K562 (cell line): ENCODE data around the gene IL12RB1. TPM values are rescaled to one million over a fixed set of nuclear protein-coding genes. Genes with fewer than 3 reads are reported as not detected.

Experiments
- ATAC-seq: fragments of 200-7000 bp; cut with Tn5 transposase; 3 replicates; pipeline ENCODE4 v1.9.1; 2020; ENCODE audit warnings: moderate library complexity
- BruUV-seq: library from RNA; stranded (reverse); fragments of 400-500 nt; replicated peaks from 2 replicates; lab custom pipeline; 2021; lab: Mats Ljungman, UMichigan
- CTCF ChIA-PET: fragments of 300-600 bp; formaldehyde crosslinking; extraction: SDS; loops from one replicate; lab custom pipeline; 2021; ENCODE audit warnings: low intra/inter-chr PET ratio; lab: Yijun Ruan, JAX
- POLR2A ChIA-PET: fragments of 300-600, 350-650 bp; sonication (Branson Sonifier 250); formaldehyde crosslinking; extraction: SDS; loops from one replicate; lab custom pipeline; 2021; ENCODE audit warnings: antibody characterized with exemption, inconsistent platforms; lab: Yijun Ruan, JAX
- DNase-seq, 4 experiments: peaks; one replicate each; pipeline versions ENCODE4 v3.0.0 to v3.0.0-alpha.2; 2011 to 2018; ENCODE audit warnings: low spot score in 3 of 4, mixed read lengths in 3 of 4; ENCODE audit errors: extremely low read depth in 1 of 4
- FAIRE-seq: peaks from 2 replicates; lab custom pipeline; 2011; peaks lifted over from hg19 to GRCh38; lab: Jason Lieb, UNC
- H2AFZ ChIP-seq: 2 replicates; pipeline ENCODE4 v1.6.0; 2011; ENCODE audit warnings: low read depth, low read length, control low read depth, inconsistent platforms
- H3K27ac ChIP-seq: fragments of 200-600 bp; 3 replicates; pipeline ENCODE4 v1.8.0; 2011; ENCODE audit warnings: low read depth, mild to moderate bottlenecking, control low read depth, inconsistent platforms, low read length, moderate library complexity, mixed read lengths; ENCODE audit errors: extremely low read depth
- H3K27me3 ChIP-seq, 2 experiments: fragments of 300-600 bp in 1 of 2; 2 replicates in 1 of 2; 3 replicates in 1 of 2; pipeline versions ENCODE4 v1.6.0 to v1.8.0; 2011; ENCODE audit warnings: inconsistent platforms in 2 of 2, low read length in 2 of 2, mild to moderate bottlenecking in 1 of 2, mixed read lengths in 1 of 2, moderate library complexity in 1 of 2; ENCODE audit not compliant: control insufficient read depth in 2 of 2, insufficient read depth in 2 of 2
- H3K36me3 ChIP-seq: fragments of 300-600 bp; 3 replicates; pipeline ENCODE4 v1.8.0; 2011; ENCODE audit warnings: mild to moderate bottlenecking, low read length, inconsistent platforms; ENCODE audit not compliant: control insufficient read depth, insufficient read depth
- H3K4me1 ChIP-seq, 2 experiments: fragments of 200-600 bp in 1 of 2; replicated peaks in 1 of 2; 2 replicates in 1 of 2; 3 replicates in 1 of 2; pipeline versions ENCODE4 v1.5.1 to v1.8.0; 2011; ENCODE audit warnings: inconsistent platforms in 2 of 2, low read length in 2 of 2, mild to moderate bottlenecking in 1 of 2, mixed read lengths in 1 of 2, moderate library complexity in 1 of 2; ENCODE audit not compliant: control insufficient read depth in 2 of 2, insufficient read depth in 2 of 2
- H3K4me2 ChIP-seq: 2 replicates; pipeline ENCODE4 v1.6.1; 2011; ENCODE audit warnings: low read length, control low read depth, inconsistent platforms, mixed read lengths; ENCODE audit not compliant: insufficient read depth
- H3K4me3 ChIP-seq: fragments of 200-600 bp; sonication (generic), shearing (Covaris generic); 2 replicates; pipeline ENCODE4 v1.5.1; 2016; ENCODE audit warnings: control low read depth, inconsistent platforms
- H3K79me2 ChIP-seq: fragments of 200-600 bp; 3 replicates; pipeline ENCODE4 v1.8.0; 2011; ENCODE audit warnings: low read length, inconsistent platforms; ENCODE audit not compliant: control insufficient read depth, insufficient read depth
- H3K9ac ChIP-seq, 2 experiments: 2 replicates each; pipeline versions ENCODE4 v1.6.0 to v1.6.1; 2011; ENCODE audit warnings: low read depth in 2 of 2, low read length in 2 of 2, control low read depth in 1 of 2, inconsistent platforms in 1 of 2, mild to moderate bottlenecking in 1 of 2, mixed read lengths in 1 of 2; ENCODE audit not compliant: insufficient read depth in 1 of 2
- H3K9me1 ChIP-seq: one replicate; pipeline ENCODE4 v1.6.0; 2011; ENCODE audit warnings: inconsistent platforms, mild to moderate bottlenecking, low read length, moderate library complexity; ENCODE audit not compliant: control insufficient read depth, insufficient read depth
- H3K9me3 ChIP-seq: replicated peaks from 2 replicates; pipeline ENCODE4 v1.5.1; 2011; ENCODE audit warnings: low read depth, low read length, inconsistent platforms; ENCODE audit not compliant: control insufficient read depth, insufficient read depth
- H4K20me1 ChIP-seq: replicated peaks from 2 replicates; pipeline ENCODE4 v1.6.1; 2011; ENCODE audit warnings: low read length, inconsistent platforms, mixed read lengths; ENCODE audit not compliant: control insufficient read depth, insufficient read depth
- ARID2 ChIP-seq: fragments of 450-650 bp; IDR thresholded peaks from 2 replicates; pipeline ENCODE4 v1.6.1; 2017; ENCODE audit warnings: antibody characterized with exemption, mild to moderate bottlenecking
- CBX5 ChIP-seq: IDR thresholded peaks from 2 replicates; pipeline ENCODE4 v1.6.1; 2014; ENCODE audit warnings: low read depth, borderline replicate concordance
- HDGF ChIP-seq: fragments of 450-650 bp; IDR thresholded peaks from 2 replicates; pipeline ENCODE4 v1.6.1; 2016
- PHB2 ChIP-seq: fragments of 450-650 bp; IDR thresholded peaks from 2 replicates; pipeline ENCODE4 v1.6.1; 2017; ENCODE audit warnings: low read depth
- POLR2AphosphoS5 ChIP-seq: IDR thresholded peaks from 2 replicates; pipeline ENCODE4 v1.6.1; 2011; ENCODE audit warnings: mild to moderate bottlenecking, low read depth, low read length, moderate library complexity; ENCODE audit not compliant: control insufficient read depth, insufficient read depth
- PTTG1 ChIP-seq: fragments of 450-650 bp; IDR thresholded peaks from 2 replicates; pipeline ENCODE4 v1.6.1; 2016; ENCODE audit warnings: low read depth, mild to moderate bottlenecking, missing genetic modification characterization, missing compliant biosample characterization
- RHOXF2B ChIP-seq: fragments of 250-450 bp; sonication (Bioruptor Pico); conservative IDR thresholded peaks from 2 replicates; pipeline ENCODE4 v1.5.1; 2021
- SMARCA4 ChIP-seq: fragments of 450-650 bp; IDR thresholded peaks from 2 replicates; pipeline ENCODE4 v1.6.1; 2016
- TEAD1 ChIP-seq, 2 experiments: fragments of 450-650 bp in 1 of 2; sonication (generic) in 1 of 2; formaldehyde crosslinking; IDR thresholded peaks; 2 replicates each; pipeline versions ENCODE4 v1.4.0 to v1.8.0; 2020 to 2022; ENCODE audit warnings: mild to moderate bottlenecking in 2 of 2, missing genetic modification reagents in 1 of 2
- TRIM24 ChIP-seq, 2 experiments: fragments of 450-650 bp; IDR thresholded peaks; 2 replicates each; pipeline ENCODE4 v1.6.1; 2016
- ZEB2 ChIP-seq: fragments of 450-650 bp; IDR thresholded peaks from 2 replicates; pipeline ENCODE4 v1.6.1; 2016
- ZNF644 ChIP-seq: fragments of 200-800 bp; sonication (Bioruptor generic); IDR thresholded peaks from 2 replicates; pipeline ENCODE4 v1.6.1; 2016; ENCODE audit warnings: low read depth, missing genetic modification characterization, missing compliant biosample characterization
- WGBS: fragments of 100-300 bp; shearing (Covaris generic); methylation state at CpG from one replicate; pipeline ENCODE4 v1.1.6; 2016; ENCODE audit warnings: low coverage, mixed read lengths; ENCODE audit not compliant: insufficient coverage; ENCODE audit errors: missing lambda C conversion rate; 5-methylcytosine and 5-hydroxymethylcytosine counted together
- in situ Hi-C: fragments of 300-500 bp; cut with MboI; formaldehyde crosslinking; loops from 4 replicates; pipeline ENCODE4 v1.15.0; 2018; ENCODE audit warnings: inconsistent platforms, mixed read lengths
- intact Hi-C: fragments of 100-400 bp; cut with micrococcal nuclease; formaldehyde crosslinking; loops from 2 replicates; pipeline ENCODE4 v1.14.2; 2022
- polyA plus RNA-seq, 8 experiments: library from polyadenylated mRNA; depleted of rRNA in 4 of 8; stranded (reverse) in 5 of 8; unstranded in 3 of 8; fragments of >200 nt; fragmentation: Nextera tagmentation in 2 of 8; fragmentation: Illumina TruSeq in 1 of 8; extraction: Ambion mirVana in 2 of 8; extraction: Trizol in 1 of 8; gene quantifications; 2 replicates each; pipeline versions ENCODE4 v1.2.1 to v1.2.3, GENCODE V29; 2011 to 2014; ENCODE audit warnings: inconsistent platforms in 1 of 8, missing spikeins in 1 of 8
- total RNA-seq, 7 experiments: library from RNA; depleted of rRNA in 6 of 7; stranded (reverse); fragments of >200 nt in 6 of 7; fragmentation: Illumina TruSeq in 2 of 7; extraction: Trizol in 2 of 7; gene quantifications; 2 replicates each; pipeline versions ENCODE4 v1.2.1 to v1.2.3, GENCODE V29; 2011 to 2021; ENCODE audit warnings: low replicate concordance in 1 of 7
- TF ChIP-seq, protein P1 (sequence below): sonication (generic); formaldehyde crosslinking; IDR thresholded peaks from 2 replicates; pipeline ENCODE4 v1.8.1; 2023; ENCODE audit warnings: mild to moderate bottlenecking, missing genetic modification reagents
- TF ChIP-seq, protein P2 (sequence below), 2 experiments: fragments of 450-650 bp in 1 of 2; sonication (generic) in 1 of 2; formaldehyde crosslinking in 1 of 2; IDR thresholded peaks in 1 of 2; conservative IDR thresholded peaks in 1 of 2; 2 replicates each; pipeline versions ENCODE4 v1.6.1 to v1.8.1; 2016 to 2023; ENCODE audit warnings: mild to moderate bottlenecking in 2 of 2, moderate library complexity in 2 of 2, inconsistent platforms in 1 of 2, missing genetic modification reagents in 1 of 2

The IL12RB1 gene
- total and polyA plus RNA-seq, 9 of the 15 experiments (the other 6 are each of a cell fraction or from before 2014, with no cell fraction given), result 0.04 to 0.07 (median 0.06) TPM; not detected in 5

DNA sequence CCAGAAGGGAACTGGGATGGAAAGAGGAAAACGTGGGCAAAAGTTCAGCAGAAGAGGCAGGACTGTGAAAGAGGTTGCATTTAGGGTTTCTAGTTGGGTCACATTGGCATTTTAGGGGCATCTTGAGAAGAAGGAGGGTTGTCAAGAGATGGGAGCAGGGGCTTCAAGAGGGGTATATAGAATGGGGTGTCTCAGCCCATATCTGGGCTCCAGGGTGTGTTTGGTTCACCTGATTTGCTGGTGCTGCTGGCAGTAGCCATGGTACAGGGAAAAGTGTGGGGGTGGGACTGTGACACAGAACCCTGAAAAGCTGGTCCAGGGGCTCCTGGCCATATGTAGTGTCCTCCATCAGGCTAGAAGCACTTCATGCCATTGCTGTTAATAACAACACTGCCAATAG, 33.4 kb upstream of the IL12RB1 start:
- Histone ChIP-seq H3K9ac (peak overlapping the region in 1 of 2 experiments; percentile 59; a peak in 1 of 4 replicates), H3K4me1 (peaks cover 13 to 36% of the 10 kb centered on the region in 2 experiments; a peak in 4 of 5 replicates), H3K79me2 (peaks cover 14% of the 10 kb centered on the region; the same call in 2 of the 3 replicates), H3K36me3 (peaks cover 35% of the 10 kb centered on the region; the same call in 2 of the 3 replicates), H3K9me1 (no peaks in the 10 kb centered on the region), H3K4me3 (no peak overlapping the region), H4K20me1 (no peaks in the 10 kb centered on the region), H2AFZ (no peak overlapping the region), H3K4me2 (no peak overlapping the region), H3K27ac (no peak overlapping the region), H3K27me3 (no peaks in the 10 kb centered on the region), H3K9me3 (no peaks in the 10 kb centered on the region)
- FAIRE-seq (no peak), DNase-seq (no peak), ATAC-seq (no peak)
- 8% methylated on average over 1 of the region's 1 CpG for WGBS
- no peak for TF ChIP-seq CBX5
- TF ChIP-seq HDGF, result no peak
- TF ChIP-seq ARID2, result no peak
- no peak for TF ChIP-seq RHOXF2B (CRISPR knock-in tag)
- no peak for TF ChIP-seq TEAD1 (CRISPR knock-in tag; IDR thresholded peaks at IDR 0.05)
- in situ Hi-C loops (no loop called here), intact Hi-C loops (no loop called here)
- CTCF ChIA-PET, result no interaction called here
- POLR2A ChIA-PET, result interaction anchor here (0.7 kb wide), 1 partner anchor 295 kb away, joined by 3 read pairs; no protein-coding TSS in a partner anchor
- BruUV-seq, result no TSS peak

DNA sequence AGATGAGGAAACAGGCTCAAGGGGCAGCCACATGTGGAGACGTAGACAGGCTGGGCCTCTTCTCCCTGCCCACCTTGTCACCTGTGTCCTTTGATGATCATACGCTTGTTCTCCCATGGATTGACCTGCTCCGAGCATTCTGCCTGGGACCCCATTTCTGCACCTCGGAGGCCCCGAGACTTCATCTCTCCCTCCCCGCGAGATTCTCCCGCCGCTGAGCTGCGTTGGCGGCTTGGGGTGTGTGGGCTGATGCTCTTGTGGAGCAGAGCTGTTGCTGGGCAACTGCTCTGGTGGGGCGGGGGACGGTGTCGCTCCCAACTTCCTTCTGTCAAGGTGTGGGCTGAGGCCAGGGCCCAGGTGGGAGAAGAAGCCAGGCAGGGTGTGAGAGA, 33.0 kb upstream of the IL12RB1 start:
- no peaks in the 10 kb centered on the region for H3K27me3 ChIP-seq
- H3K79me2 ChIP-seq, result peaks cover 14% of the 10 kb centered on the region; the same call in 2 of the 3 replicates
- 69% methylated on average over 11 of the region's 14 CpGs for WGBS
- H3K27ac ChIP-seq, result no peak overlapping the region
- no peak overlapping the region for H3K4me2 ChIP-seq
- H3K4me3 ChIP-seq, result no peak overlapping the region
- FAIRE-seq, result no peak
- in situ Hi-C loops (no loop called here), intact Hi-C loops (loop anchor here (10.0 kb wide), 1 partner anchor 205 kb away; the partner anchor contains the start of gene LSM4)
- H3K4me1 ChIP-seq, result peaks cover 13 to 36% of the 10 kb centered on the region in 2 experiments; a peak in 4 of 5 replicates
- no peak overlapping the region for H2AFZ ChIP-seq
- peak in 1 of 4 experiments; percentile 30 for DNase-seq
- BruUV-seq, result no TSS peak
- ChIA-PET CTCF (no interaction called here), POLR2A (interaction anchor here (0.7 kb wide), 1 partner anchor 295 kb away, joined by 3 read pairs; no protein-coding TSS in a partner anchor)
- H3K9me1 ChIP-seq, result no peaks in the 10 kb centered on the region
- H3K36me3 ChIP-seq, result peaks cover 33% of the 10 kb centered on the region; the same call in 2 of the 3 replicates
- ATAC-seq, result no peak
- H3K9ac ChIP-seq, result peak overlapping the region in 1 of 2 experiments; percentile 59; a peak in 1 of 4 replicates
- no peaks in the 10 kb centered on the region for H3K9me3 ChIP-seq
- no peaks in the 10 kb centered on the region for H4K20me1 ChIP-seq
- no peak for TF ChIP-seq SMARCA4
- TF ChIP-seq, protein P1, sequence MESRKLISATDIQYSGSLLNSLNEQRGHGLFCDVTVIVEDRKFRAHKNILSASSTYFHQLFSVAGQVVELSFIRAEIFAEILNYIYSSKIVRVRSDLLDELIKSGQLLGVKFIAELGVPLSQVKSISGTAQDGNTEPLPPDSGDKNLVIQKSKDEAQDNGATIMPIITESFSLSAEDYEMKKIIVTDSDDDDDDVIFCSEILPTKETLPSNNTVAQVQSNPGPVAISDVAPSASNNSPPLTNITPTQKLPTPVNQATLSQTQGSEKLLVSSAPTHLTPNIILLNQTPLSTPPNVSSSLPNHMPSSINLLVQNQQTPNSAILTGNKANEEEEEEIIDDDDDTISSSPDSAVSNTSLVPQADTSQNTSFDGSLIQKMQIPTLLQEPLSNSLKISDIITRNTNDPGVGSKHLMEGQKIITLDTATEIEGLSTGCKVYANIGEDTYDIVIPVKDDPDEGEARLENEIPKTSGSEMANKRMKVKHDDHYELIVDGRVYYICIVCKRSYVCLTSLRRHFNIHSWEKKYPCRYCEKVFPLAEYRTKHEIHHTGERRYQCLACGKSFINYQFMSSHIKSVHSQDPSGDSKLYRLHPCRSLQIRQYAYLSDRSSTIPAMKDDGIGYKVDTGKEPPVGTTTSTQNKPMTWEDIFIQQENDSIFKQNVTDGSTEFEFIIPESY (CRISPR knock-in tag), result peak; percentile 95
- TF ChIP-seq PTTG1 (tag), result no peak
- TF ChIP-seq POLR2AphosphoS5, result no peak
- TF ChIP-seq ZEB2, result no peak
- no peak for TF ChIP-seq PHB2
- TF ChIP-seq, protein P2, sequence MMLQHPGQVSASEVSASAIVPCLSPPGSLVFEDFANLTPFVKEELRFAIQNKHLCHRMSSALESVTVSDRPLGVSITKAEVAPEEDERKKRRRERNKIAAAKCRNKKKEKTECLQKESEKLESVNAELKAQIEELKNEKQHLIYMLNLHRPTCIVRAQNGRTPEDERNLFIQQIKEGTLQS (IDR thresholded peaks at IDR 0.05), result no peak
- TF ChIP-seq, protein P2 (CRISPR knock-in tag; conservative IDR thresholded peaks at IDR 0.05), result no peak
- no peak for TF ChIP-seq TRIM24 (IDR thresholded peaks at IDR 0.05)
- TF ChIP-seq ZNF644 (tag), result no peak
